Karpas-422 (cell line): ENCODE results near the gene HP. TPM values are rescaled to one million over a fixed set of nuclear protein-coding genes. Genes with fewer than 3 reads are reported as not detected.

Experiments
- DNase-seq: peaks from one replicate; pipeline ENCODE4 v3.0.0-alpha.2; 2015
- H2AFZ ChIP-seq: fragments of 200-600 bp; sonication (generic); 2 replicates; pipeline ENCODE4 v1.6.1; 2014; ENCODE audit warnings: antibody characterized with exemption, low read length, mixed read lengths
- H3K27ac ChIP-seq: fragments of 200-600 bp; sonication (generic); 2 replicates; pipeline ENCODE4 v1.5.1; 2014; ENCODE audit warnings: mild to moderate bottlenecking, low read length, moderate library complexity
- H3K27me3 ChIP-seq: fragments of 200-600 bp; sonication (generic); 2 replicates; pipeline ENCODE4 v1.6.1; 2014; ENCODE audit warnings: low read length, mixed read lengths
- H3K36me3 ChIP-seq: fragments of 200-600 bp; sonication (generic); 2 replicates; pipeline ENCODE4 v1.6.1; 2014; ENCODE audit warnings: low read length, mixed read lengths; ENCODE audit not compliant: insufficient read depth
- H3K4me1 ChIP-seq: fragments of 200-600 bp; sonication (generic); 2 replicates; pipeline ENCODE4 v1.6.1; 2014; ENCODE audit warnings: mild to moderate bottlenecking, low read length, mixed read lengths
- H3K4me2 ChIP-seq: fragments of 200-600 bp; sonication (generic); 2 replicates; pipeline ENCODE4 v1.6.1; 2014; ENCODE audit warnings: low read length, low read depth, mild to moderate bottlenecking; ENCODE audit not compliant: poor library complexity, severe bottlenecking
- H3K4me3 ChIP-seq: fragments of 200-600 bp; sonication (generic); 2 replicates; pipeline ENCODE4 v1.5.1; 2014; ENCODE audit warnings: mild to moderate bottlenecking, antibody characterized with exemption, low read length, mixed read lengths
- H3K79me2 ChIP-seq: fragments of 200-600 bp; sonication (generic); 2 replicates; pipeline ENCODE4 v1.6.1; 2014; ENCODE audit warnings: mild to moderate bottlenecking, low read length, mixed read lengths
- H3K9ac ChIP-seq: fragments of 200-600 bp; sonication (generic); 2 replicates; pipeline ENCODE4 v1.6.0; 2014; ENCODE audit warnings: low read length
- H3K9me2 ChIP-seq: fragments of 200-600 bp; sonication (generic), shearing (Covaris generic); replicated peaks from 2 replicates; pipeline ENCODE4 v1.6.0; 2014; ENCODE audit warnings: mild to moderate bottlenecking, low read length, moderate library complexity; ENCODE audit not compliant: insufficient read depth
- H3K9me3 ChIP-seq: fragments of 300-700, 200-600 bp; sonication (generic); 2 replicates; pipeline ENCODE4 v1.6.1; 2014; ENCODE audit warnings: low read length, mixed read lengths
- H4K20me1 ChIP-seq: fragments of 200-600 bp; sonication (generic); 2 replicates; pipeline ENCODE4 v1.6.1; 2014; ENCODE audit warnings: mild to moderate bottlenecking, antibody characterized with exemption, low read length, low read depth; ENCODE audit not compliant: insufficient read depth
- total RNA-seq: library from RNA; depleted of rRNA; stranded (reverse); fragments of >200 nt; shearing (Covaris generic); gene quantifications from 2 replicates; pipeline ENCODE4 v1.2.3, GENCODE V29; 2014; ENCODE audit warnings: low replicate concordance

HP gene
- total RNA-seq, 1 experiment from 2014 or later: not detected

GRCh38 chr16:72098936-72099335 lies 44.6 kb downstream of the HP start:
- DNase-seq: no peak
- Histone ChIP-seq H3K9ac (no peak overlapping the region), H3K36me3 (peaks cover 37% of the 10 kb centered on the region; the same call in 1 of the 2 replicates)

GRCh38 chr16:72099377-72099818 lies 45.1 kb downstream of the HP start:
- peaks cover 38% of the 10 kb centered on the region; the same call in 1 of the 2 replicates for H3K36me3 ChIP-seq

More at GRCh38 chr16:72098936-72099335, 44.6 kb downstream of the HP start:
- Histone ChIP-seq H4K20me1 (0 out of 2 replicates have a peak, but pooled peaks cover 4% of the 10 kb centered on the region), H3K27me3 (no peaks in the 10 kb centered on the region), H3K27ac (no peak overlapping the region), H3K4me1 (peaks cover 16% of the 10 kb centered on the region), H3K4me3 (no peak overlapping the region), H3K9me3 (no peaks in the 10 kb centered on the region), H2AFZ (no peak overlapping the region), H3K9me2 (no peaks in the 10 kb centered on the region), H3K4me2 (no peak overlapping the region), H3K79me2 (peaks cover 29% of the 10 kb centered on the region)

GRCh38 chr16:72101195-72101594 lies 46.9 kb downstream of the HP start:
- Histone ChIP-seq H3K4me2 (no peak overlapping the region), H3K4me1 (no peaks in the 10 kb centered on the region), H3K9ac (no peak overlapping the region), H3K79me2 (peaks cover 7% of the 10 kb centered on the region), H3K27me3 (no peaks in the 10 kb centered on the region), H2AFZ (no peak overlapping the region), H3K9me3 (no peaks in the 10 kb centered on the region), H3K9me2 (no peaks in the 10 kb centered on the region), H3K36me3 (peaks cover 44% of the 10 kb centered on the region; the same call in 1 of the 2 replicates), H4K20me1 (no peaks in the 10 kb centered on the region), H3K27ac (no peak overlapping the region), H3K4me3 (no peak overlapping the region)
- no peak for DNase-seq

More at GRCh38 chr16:72099377-72099818, 45.1 kb downstream of the HP start:
- Histone ChIP-seq H3K9me3 (no peaks in the 10 kb centered on the region), H3K4me1 (peaks cover 16% of the 10 kb centered on the region), H3K27me3 (no peaks in the 10 kb centered on the region), H4K20me1 (no peaks in the 10 kb centered on the region), H3K9me2 (no peaks in the 10 kb centered on the region), H3K27ac (no peak overlapping the region), H3K79me2 (peaks cover 25% of the 10 kb centered on the region), H3K4me2 (no peak overlapping the region), H2AFZ (no peak overlapping the region), H3K4me3 (no peak overlapping the region), H3K9ac (no peak overlapping the region)
- DNase-seq: peak; percentile 90

GRCh38 chr16:72104905-72105304 lies 50.6 kb downstream of the HP start:
- DNase-seq: no peak
- H3K27me3 ChIP-seq: no peaks in the 10 kb centered on the region
- H3K9ac ChIP-seq: no peak overlapping the region
- H3K4me3 ChIP-seq: no peak overlapping the region
- H2AFZ ChIP-seq: no peak overlapping the region
- H3K9me2 ChIP-seq: no peaks in the 10 kb centered on the region
- no peaks in the 10 kb centered on the region for H3K79me2 ChIP-seq
- no peaks in the 10 kb centered on the region for H3K4me1 ChIP-seq
- H3K9me3 ChIP-seq: no peaks in the 10 kb centered on the region
- H4K20me1 ChIP-seq: no peaks in the 10 kb centered on the region
- peaks cover 50% of the 10 kb centered on the region; the same call in 1 of the 2 replicates for H3K36me3 ChIP-seq
- no peak overlapping the region for H3K27ac ChIP-seq
- H3K4me2 ChIP-seq: no peak overlapping the region

- H3K36me3 ChIP-seq: peaks cover 46% of the 10 kb centered on the region; the same call in 1 of the 2 replicates
- no peaks in the 10 kb centered on the region for H3K27me3 ChIP-seq
- no peak overlapping the region for H3K4me2 ChIP-seq
- no peak overlapping the region for H3K27ac ChIP-seq
- H2AFZ ChIP-seq: no peak overlapping the region
- no peak for DNase-seq
- no peak overlapping the region for H3K4me3 ChIP-seq
- no peaks in the 10 kb centered on the region for H3K4me1 ChIP-seq
- H3K79me2 ChIP-seq: no peaks in the 10 kb centered on the region
- H3K9me2 ChIP-seq: no peaks in the 10 kb centered on the region
- H4K20me1 ChIP-seq: no peaks in the 10 kb centered on the region
- no peaks in the 10 kb centered on the region for H3K9me3 ChIP-seq
- no peak overlapping the region for H3K9ac ChIP-seq
These were observed 51.7 kb downstream of the HP start for GRCh38 chr16:72105978-72106377.

- H3K27me3 ChIP-seq: no peaks in the 10 kb centered on the region
- no peaks in the 10 kb centered on the region for H3K4me1 ChIP-seq
- no peak overlapping the region for H3K9ac ChIP-seq
- no peaks in the 10 kb centered on the region for H3K9me3 ChIP-seq
- H2AFZ ChIP-seq: no peak overlapping the region
- H3K27ac ChIP-seq: no peak overlapping the region
- no peaks in the 10 kb centered on the region for H4K20me1 ChIP-seq
- peaks cover 42% of the 10 kb centered on the region; the same call in 1 of the 2 replicates for H3K36me3 ChIP-seq
- no peaks in the 10 kb centered on the region for H3K79me2 ChIP-seq
- DNase-seq: no peak
- H3K9me2 ChIP-seq: no peaks in the 10 kb centered on the region
- no peak overlapping the region for H3K4me3 ChIP-seq
- no peak overlapping the region for H3K4me2 ChIP-seq
These were observed 53.1 kb downstream of the HP start for GRCh38 chr16:72107371-72107770.

GRCh38 chr16:72108353-72109102 lies 54.2 kb downstream of the HP start:
- Histone ChIP-seq H4K20me1 (no peaks in the 10 kb centered on the region), H2AFZ (no peak overlapping the region), H3K9ac (no peak overlapping the region), H3K4me1 (no peaks in the 10 kb centered on the region), H3K4me3 (no peak overlapping the region), H3K9me3 (no peaks in the 10 kb centered on the region), H3K27ac (no peak overlapping the region), H3K9me2 (no peaks in the 10 kb centered on the region), H3K79me2 (no peaks in the 10 kb centered on the region), H3K4me2 (no peak overlapping the region), H3K27me3 (no peaks in the 10 kb centered on the region), H3K36me3 (peaks cover 32% of the 10 kb centered on the region; the same call in 1 of the 2 replicates)
- no peak for DNase-seq

GRCh38 chr16:72109300-72109699 lies 55.0 kb downstream of the HP start:
- no peak overlapping the region for H3K4me2 ChIP-seq
- H3K36me3 ChIP-seq: peaks cover 27% of the 10 kb centered on the region; the same call in 1 of the 2 replicates
- H3K9me2 ChIP-seq: no peaks in the 10 kb centered on the region
- no peaks in the 10 kb centered on the region for H3K9me3 ChIP-seq
- no peak for DNase-seq
- H3K9ac ChIP-seq: no peak overlapping the region
- no peaks in the 10 kb centered on the region for H4K20me1 ChIP-seq
- no peak overlapping the region for H2AFZ ChIP-seq
- no peak overlapping the region for H3K4me3 ChIP-seq
- H3K4me1 ChIP-seq: no peaks in the 10 kb centered on the region
- H3K79me2 ChIP-seq: no peaks in the 10 kb centered on the region
- H3K27ac ChIP-seq: no peak overlapping the region
- no peaks in the 10 kb centered on the region for H3K27me3 ChIP-seq
